ENCODE data around the gene MRI1.

Gene MRI1

GRCh38 chr19:13799669-13800068 is 35.3 kb downstream of the MRI1 start:
- no peak overlapping the region for H3K27ac ChIP-seq (ENCODE audit: low read depth, low read length)
- H3K9me3 ChIP-seq (ENCODE audit: control insufficient read depth in 1 of 2, low read length in 2 of 2) = no peaks in the 10 kb centered on the region
- peaks cover 0 to 2% of the 10 kb centered on the region in 2 donors for H3K36me3 ChIP-seq (ENCODE audit: control insufficient read depth in 1 of 2, insufficient read depth in 2 of 2, low read length in 2 of 2)
- peaks cover 13 to 14% of the 10 kb centered on the region in 2 donors for H3K4me1 ChIP-seq (ENCODE audit: control insufficient read depth in 1 of 2, insufficient read depth in 2 of 2, low read length in 2 of 2)
- H3K27me3 ChIP-seq (ENCODE audit: control insufficient read depth in 1 of 2, insufficient read depth in 2 of 2, low read length in 2 of 2) = no peaks in the 10 kb centered on the region
- no peak overlapping the region for H3K9ac ChIP-seq (ENCODE audit: low read depth in 1 of 2, low read length in 2 of 2)
- no peak overlapping the region for H3K4me3 ChIP-seq (ENCODE audit: low read depth in 1 of 2, low read length in 2 of 2)

GRCh38 chr19:13803038-13803437 is 38.7 kb downstream of the MRI1 start:
- no peak overlapping the region for H3K27ac ChIP-seq (ENCODE audit: low read depth, low read length)
- no peaks in the 10 kb centered on the region for H3K4me1 ChIP-seq (ENCODE audit: control insufficient read depth in 1 of 2, insufficient read depth in 2 of 2, low read length in 2 of 2)
- no peaks in the 10 kb centered on the region for H3K9me3 ChIP-seq (ENCODE audit: control insufficient read depth in 1 of 2, low read length in 2 of 2)
- H3K36me3 ChIP-seq (ENCODE audit: control insufficient read depth in 1 of 2, insufficient read depth in 2 of 2, low read length in 2 of 2) = peaks cover 0 to 9% of the 10 kb centered on the region in 2 donors
- H3K27me3 ChIP-seq (ENCODE audit: control insufficient read depth in 1 of 2, insufficient read depth in 2 of 2, low read length in 2 of 2) = no peaks in the 10 kb centered on the region
- H3K9ac ChIP-seq (ENCODE audit: low read depth in 1 of 2, low read length in 2 of 2) = no peak overlapping the region
- H3K4me3 ChIP-seq (ENCODE audit: low read depth in 1 of 2, low read length in 2 of 2) = no peak overlapping the region

GRCh38 chr19:13804830-13805683 is 40.7 kb downstream of the MRI1 start:
- no peaks in the 10 kb centered on the region for H3K27me3 ChIP-seq (ENCODE audit: control insufficient read depth in 1 of 2, insufficient read depth in 2 of 2, low read length in 2 of 2)
- H3K9me3 ChIP-seq (ENCODE audit: control insufficient read depth in 1 of 2, low read length in 2 of 2) = no peaks in the 10 kb centered on the region

GRCh38 chr19:13806728-13807127 is 42.4 kb downstream of the MRI1 start:
- Histone ChIP-seq H3K27ac (ENCODE audit: low read depth, low read length) (no peak overlapping the region), H3K27me3 (ENCODE audit: control insufficient read depth in 1 of 2, insufficient read depth in 2 of 2, low read length in 2 of 2) (no peaks in the 10 kb centered on the region), H3K9me3 (ENCODE audit: control insufficient read depth in 1 of 2, low read length in 2 of 2) (no peaks in the 10 kb centered on the region), H3K9ac (ENCODE audit: low read depth in 1 of 2, low read length in 2 of 2) (no peak overlapping the region), H3K36me3 (ENCODE audit: control insufficient read depth in 1 of 2, insufficient read depth in 2 of 2, low read length in 2 of 2) (peaks cover 0 to 9% of the 10 kb centered on the region in 2 donors), H3K4me3 (ENCODE audit: low read depth in 1 of 2, low read length in 2 of 2) (no peak overlapping the region), H3K4me1 (ENCODE audit: control insufficient read depth in 1 of 2, insufficient read depth in 2 of 2, low read length in 2 of 2) (no peaks in the 10 kb centered on the region)

More at GRCh38 chr19:13804830-13805683, 40.7 kb downstream of the MRI1 start:
- no peak overlapping the region for H3K4me3 ChIP-seq (ENCODE audit: low read depth in 1 of 2, low read length in 2 of 2)
- peaks cover 0 to 9% of the 10 kb centered on the region in 2 donors for H3K36me3 ChIP-seq (ENCODE audit: control insufficient read depth in 1 of 2, insufficient read depth in 2 of 2, low read length in 2 of 2)
- H3K4me1 ChIP-seq (ENCODE audit: control insufficient read depth in 1 of 2, insufficient read depth in 2 of 2, low read length in 2 of 2) = no peaks in the 10 kb centered on the region
- no peak overlapping the region for H3K27ac ChIP-seq (ENCODE audit: low read depth, low read length)
- no peak overlapping the region for H3K9ac ChIP-seq (ENCODE audit: low read depth in 1 of 2, low read length in 2 of 2)

- Histone ChIP-seq H3K4me1 (ENCODE audit: control insufficient read depth in 1 of 2, insufficient read depth in 2 of 2, low read length in 2 of 2) (no peaks in the 10 kb centered on the region), H3K27me3 (ENCODE audit: control insufficient read depth in 1 of 2, insufficient read depth in 2 of 2, low read length in 2 of 2) (no peaks in the 10 kb centered on the region), H3K27ac (ENCODE audit: low read depth, low read length) (no peak overlapping the region), H3K36me3 (ENCODE audit: control insufficient read depth in 1 of 2, insufficient read depth in 2 of 2, low read length in 2 of 2) (peaks cover 0 to 9% of the 10 kb centered on the region in 2 donors), H3K9ac (ENCODE audit: low read depth in 1 of 2, low read length in 2 of 2) (no peak overlapping the region), H3K9me3 (ENCODE audit: control insufficient read depth in 1 of 2, low read length in 2 of 2) (no peaks in the 10 kb centered on the region), H3K4me3 (ENCODE audit: low read depth in 1 of 2, low read length in 2 of 2) (no peak overlapping the region)
Observed at GRCh38 chr19:13807421-13808021, 43.2 kb downstream of the MRI1 start.

GRCh38 chr19:13808856-13809255 is 44.5 kb downstream of the MRI1 start:
- Histone ChIP-seq H3K27me3 (ENCODE audit: control insufficient read depth in 1 of 2, insufficient read depth in 2 of 2, low read length in 2 of 2) (no peaks in the 10 kb centered on the region), H3K4me1 (ENCODE audit: control insufficient read depth in 1 of 2, insufficient read depth in 2 of 2, low read length in 2 of 2) (no peaks in the 10 kb centered on the region), H3K27ac (ENCODE audit: low read depth, low read length) (no peak overlapping the region), H3K9ac (ENCODE audit: low read depth in 1 of 2, low read length in 2 of 2) (no peak overlapping the region), H3K9me3 (ENCODE audit: control insufficient read depth in 1 of 2, low read length in 2 of 2) (no peaks in the 10 kb centered on the region), H3K4me3 (ENCODE audit: low read depth in 1 of 2, low read length in 2 of 2) (no peak overlapping the region), H3K36me3 (ENCODE audit: control insufficient read depth in 1 of 2, insufficient read depth in 2 of 2, low read length in 2 of 2) (peaks cover 3 to 15% of the 10 kb centered on the region in 2 donors)

- peaks cover 0 to 2% of the 10 kb centered on the region in 2 donors for H3K4me1 ChIP-seq (ENCODE audit: control insufficient read depth in 1 of 2, insufficient read depth in 2 of 2, low read length in 2 of 2)
- no peak overlapping the region for H3K9ac ChIP-seq (ENCODE audit: low read depth in 1 of 2, low read length in 2 of 2)
- H3K4me3 ChIP-seq (ENCODE audit: low read depth in 1 of 2, low read length in 2 of 2) = no peak overlapping the region
- no peak overlapping the region for H3K27ac ChIP-seq (ENCODE audit: low read depth, low read length)
- H3K9me3 ChIP-seq (ENCODE audit: control insufficient read depth in 1 of 2, low read length in 2 of 2) = no peaks in the 10 kb centered on the region
- H3K36me3 ChIP-seq (ENCODE audit: control insufficient read depth in 1 of 2, insufficient read depth in 2 of 2, low read length in 2 of 2) = peaks cover 3 to 6% of the 10 kb centered on the region in 2 donors
- H3K27me3 ChIP-seq (ENCODE audit: control insufficient read depth in 1 of 2, insufficient read depth in 2 of 2, low read length in 2 of 2) = no peaks in the 10 kb centered on the region
Observed at GRCh38 chr19:13812544-13812943, 48.2 kb downstream of the MRI1 start.

- no peaks in the 10 kb centered on the region for H3K9me3 ChIP-seq (ENCODE audit: control insufficient read depth in 1 of 2, low read length in 2 of 2)
- no peaks in the 10 kb centered on the region for H3K27me3 ChIP-seq (ENCODE audit: control insufficient read depth in 1 of 2, insufficient read depth in 2 of 2, low read length in 2 of 2)
- no peak overlapping the region for H3K4me3 ChIP-seq (ENCODE audit: low read depth in 1 of 2, low read length in 2 of 2)
- H3K9ac ChIP-seq (ENCODE audit: low read depth in 1 of 2, low read length in 2 of 2) = no peak overlapping the region
- peaks cover 3 to 6% of the 10 kb centered on the region in 2 donors for H3K36me3 ChIP-seq (ENCODE audit: control insufficient read depth in 1 of 2, insufficient read depth in 2 of 2, low read length in 2 of 2)
- H3K27ac ChIP-seq (ENCODE audit: low read depth, low read length) = no peak overlapping the region
- peaks cover 0 to 4% of the 10 kb centered on the region in 2 donors for H3K4me1 ChIP-seq (ENCODE audit: control insufficient read depth in 1 of 2, insufficient read depth in 2 of 2, low read length in 2 of 2)
Observed at GRCh38 chr19:13813147-13813546, 48.8 kb downstream of the MRI1 start.

GRCh38 chr19:13814550-13814949 is 50.2 kb downstream of the MRI1 start:
- no peak overlapping the region for H3K9ac ChIP-seq (ENCODE audit: low read depth in 1 of 2, low read length in 2 of 2)
- H3K27ac ChIP-seq (ENCODE audit: low read depth, low read length) = no peak overlapping the region
- H3K27me3 ChIP-seq (ENCODE audit: control insufficient read depth in 1 of 2, insufficient read depth in 2 of 2, low read length in 2 of 2) = no peaks in the 10 kb centered on the region
- H3K4me3 ChIP-seq (ENCODE audit: low read depth in 1 of 2, low read length in 2 of 2) = no peak overlapping the region
- peaks cover 3 to 6% of the 10 kb centered on the region in 2 donors for H3K36me3 ChIP-seq (ENCODE audit: control insufficient read depth in 1 of 2, insufficient read depth in 2 of 2, low read length in 2 of 2)
- H3K9me3 ChIP-seq (ENCODE audit: control insufficient read depth in 1 of 2, low read length in 2 of 2) = no peaks in the 10 kb centered on the region
- H3K4me1 ChIP-seq (ENCODE audit: control insufficient read depth in 1 of 2, insufficient read depth in 2 of 2, low read length in 2 of 2) = peaks cover 0 to 4% of the 10 kb centered on the region in 2 donors

GRCh38 chr19:13817018-13817614 is 52.8 kb downstream of the MRI1 start:
- Histone ChIP-seq H3K9me3 (ENCODE audit: control insufficient read depth in 1 of 2, low read length in 2 of 2) (no peaks in the 10 kb centered on the region), H3K4me1 (ENCODE audit: control insufficient read depth in 1 of 2, insufficient read depth in 2 of 2, low read length in 2 of 2) (peaks cover 0 to 4% of the 10 kb centered on the region in 2 donors), H3K4me3 (ENCODE audit: low read depth in 1 of 2, low read length in 2 of 2) (peak overlapping the region; percentile 66 to 74), H3K36me3 (ENCODE audit: control insufficient read depth in 1 of 2, insufficient read depth in 2 of 2, low read length in 2 of 2) (peaks cover 3 to 6% of the 10 kb centered on the region in 2 donors), H3K27ac (ENCODE audit: low read depth, low read length) (peak overlapping the region; percentile 84), H3K9ac (ENCODE audit: low read depth in 1 of 2, low read length in 2 of 2) (peak overlapping the region; percentile 75 to 86), H3K27me3 (ENCODE audit: control insufficient read depth in 1 of 2, insufficient read depth in 2 of 2, low read length in 2 of 2) (no peaks in the 10 kb centered on the region)

All from duodenal mucosa (tissue), 2 donors.